ENCODE data around the gene TLX2.

- TF ChIP-seq CTCF (IDR thresholded peaks at IDR 0.05): peak in 1 of 6 experiments; percentile 30
- no peak for TF ChIP-seq POLR2A (IDR thresholded peaks at IDR 0.05)
Observed at GRCh38 chr2:74544634-74545033, 30.4 kb downstream of the TLX2 start.
